Effector CD4-positive, alpha-beta T cell (primary cell): ENCODE data around the gene SNTG2.
"Not testable (repeated sequence)": the region's sequence is repeated elsewhere in the genome, so short reads cannot be mapped to it uniquely, and the experiment has no call there.

Experiments used
- DNase-seq: peaks from one replicate; pipeline ENCODE4 v3.0.0-alpha.2; 2020

Gene SNTG2

GRCh38 chr2:1341404-1342120, 390.9 kb downstream of the SNTG2 start:
- no peak for DNase-seq

GRCh38 chr2:1348789-1349188, 398.1 kb downstream of the SNTG2 start:
- no peak for DNase-seq

GRCh38 chr2:1350111-1350510, 399.5 kb downstream of the SNTG2 start:
- DNase-seq, result no peak

- no peak for DNase-seq
Observed at GRCh38 chr2:1353124-1353523, 402.5 kb downstream of the SNTG2 start.

- DNase-seq, result no peak
Observed at GRCh38 chr2:1353543-1353942, 402.9 kb downstream of the SNTG2 start.

GRCh38 chr2:1360144-1360543, 409.5 kb downstream of the SNTG2 start:
- no peak for DNase-seq

- DNase-seq, result no peak
Observed at GRCh38 chr2:1360557-1361250, 410.1 kb downstream of the SNTG2 start.

GRCh38 chr2:1363367-1363766, 412.7 kb downstream of the SNTG2 start:
- no peak for DNase-seq

- DNase-seq, result no peak
Observed at GRCh38 chr2:1366546-1367134, 416.0 kb downstream of the SNTG2 start.

- no peak for DNase-seq
Observed at GRCh38 chr2:1367601-1368000, 417.0 kb downstream of the SNTG2 start.

GRCh38 chr2:1369905-1370304, 419.3 kb downstream of the SNTG2 start:
- no peak for DNase-seq

- no peak for DNase-seq
Observed at GRCh38 chr2:1370461-1370860, 419.8 kb downstream of the SNTG2 start.

- no peak for DNase-seq
Observed at GRCh38 chr2:1371082-1371481, 420.4 kb downstream of the SNTG2 start.

- DNase-seq, result no peak
Observed at GRCh38 chr2:1373830-1374229, 423.2 kb downstream of the SNTG2 start.

GRCh38 chr2:1374287-1374686, 423.6 kb downstream of the SNTG2 start:
- DNase-seq, result no peak

GRCh38 chr2:1375794-1376193, 425.1 kb downstream of the SNTG2 start:
- DNase-seq, result no peak

- DNase-seq, result no peak
Observed at GRCh38 chr2:1377473-1377872, 426.8 kb downstream of the SNTG2 start.

GRCh38 chr2:1378456-1379150, 428.0 kb downstream of the SNTG2 start:
- DNase-seq, result no peak

- DNase-seq, result no peak
Observed at GRCh38 chr2:1381644-1382043, 431.0 kb downstream of the SNTG2 start.

- not testable (repeated sequence) for DNase-seq
Observed at GRCh38 chr2:1387954-1388725, 437.5 kb downstream of the SNTG2 start.

- DNase-seq, result not testable (repeated sequence)
Observed at GRCh38 chr2:1390118-1390517, 439.5 kb downstream of the SNTG2 start.

- no peak for DNase-seq
Observed at GRCh38 chr2:1393321-1393720, 442.7 kb downstream of the SNTG2 start.
